ENCODE data around the gene NPHP1.
A peak's percentile ranks its signal among the peaks of the same experiment; 100 is the strongest.
"Not testable (repeated sequence)": the region's sequence is repeated elsewhere in the genome, so short reads cannot be mapped to it uniquely, and the experiment has no call there.

The NPHP1 gene

DNA sequence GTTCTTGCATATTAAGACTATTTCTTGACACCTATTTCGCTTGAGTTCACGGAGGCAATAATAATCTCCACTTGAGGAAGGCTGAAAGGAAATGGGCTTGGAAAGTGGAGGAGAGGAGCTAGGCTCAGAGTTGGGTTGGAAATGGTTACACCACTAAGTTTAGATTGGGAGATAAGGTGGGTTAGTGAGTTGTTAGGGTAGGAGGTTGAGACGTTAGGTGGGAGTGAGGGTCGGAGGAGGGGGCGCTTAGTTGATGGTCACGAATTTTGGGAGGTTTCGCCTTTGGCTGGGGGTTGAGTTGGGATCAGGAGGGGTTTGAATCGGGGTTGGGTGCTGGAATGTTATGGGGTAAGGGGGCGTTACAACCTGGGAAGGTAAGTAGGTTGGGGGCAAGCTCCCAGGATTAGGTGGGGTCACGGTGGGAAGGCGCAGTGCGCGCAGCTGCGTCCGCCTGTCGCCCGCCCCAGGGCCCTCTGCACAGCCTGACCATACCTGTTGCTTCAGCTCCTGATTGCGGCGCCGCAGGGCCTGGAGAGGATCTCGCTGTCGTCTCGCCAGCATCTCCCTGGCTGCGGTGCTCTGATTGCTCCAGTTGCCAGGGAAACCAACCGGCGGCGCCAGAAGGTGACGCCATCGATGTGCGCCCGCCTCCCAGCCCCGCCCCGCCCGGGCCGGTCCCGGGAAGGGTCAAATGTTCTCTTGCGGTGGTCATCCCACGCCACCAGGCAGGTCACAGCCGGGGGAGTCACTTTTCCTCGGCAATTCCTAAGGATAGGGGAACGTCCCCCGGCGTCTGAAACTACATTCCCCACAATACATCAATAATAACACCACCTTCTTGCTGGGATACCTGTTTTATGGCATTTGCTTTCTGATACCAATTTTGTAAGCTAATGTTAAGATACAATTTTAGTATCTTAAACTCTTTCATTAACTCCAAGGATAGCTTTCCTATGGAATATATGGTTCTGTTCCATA lies at the start of gene NPHP1:
TSS of gene NPHP1 (minus strand) at position 606 of the 978 bp plus-strand sequence. CDS start at position 561, 45 bp downstream.
- TF ChIP-seq, protein P1, sequence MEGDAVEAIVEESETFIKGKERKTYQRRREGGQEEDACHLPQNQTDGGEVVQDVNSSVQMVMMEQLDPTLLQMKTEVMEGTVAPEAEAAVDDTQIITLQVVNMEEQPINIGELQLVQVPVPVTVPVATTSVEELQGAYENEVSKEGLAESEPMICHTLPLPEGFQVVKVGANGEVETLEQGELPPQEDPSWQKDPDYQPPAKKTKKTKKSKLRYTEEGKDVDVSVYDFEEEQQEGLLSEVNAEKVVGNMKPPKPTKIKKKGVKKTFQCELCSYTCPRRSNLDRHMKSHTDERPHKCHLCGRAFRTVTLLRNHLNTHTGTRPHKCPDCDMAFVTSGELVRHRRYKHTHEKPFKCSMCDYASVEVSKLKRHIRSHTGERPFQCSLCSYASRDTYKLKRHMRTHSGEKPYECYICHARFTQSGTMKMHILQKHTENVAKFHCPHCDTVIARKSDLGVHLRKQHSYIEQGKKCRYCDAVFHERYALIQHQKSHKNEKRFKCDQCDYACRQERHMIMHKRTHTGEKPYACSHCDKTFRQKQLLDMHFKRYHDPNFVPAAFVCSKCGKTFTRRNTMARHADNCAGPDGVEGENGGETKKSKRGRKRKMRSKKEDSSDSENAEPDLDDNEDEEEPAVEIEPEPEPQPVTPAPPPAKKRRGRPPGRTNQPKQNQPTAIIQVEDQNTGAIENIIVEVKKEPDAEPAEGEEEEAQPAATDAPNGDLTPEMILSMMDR (conservative IDR thresholded peaks at IDR 0.05; ENCODE audit: low read depth, low read length), result no peak
- H3K4me3 ChIP-seq (ENCODE audit: low read length), result peak within 1 kb of the TSS; percentile 89
- DNase-seq (ENCODE audit: low read depth), result peak; percentile 30

DNA sequence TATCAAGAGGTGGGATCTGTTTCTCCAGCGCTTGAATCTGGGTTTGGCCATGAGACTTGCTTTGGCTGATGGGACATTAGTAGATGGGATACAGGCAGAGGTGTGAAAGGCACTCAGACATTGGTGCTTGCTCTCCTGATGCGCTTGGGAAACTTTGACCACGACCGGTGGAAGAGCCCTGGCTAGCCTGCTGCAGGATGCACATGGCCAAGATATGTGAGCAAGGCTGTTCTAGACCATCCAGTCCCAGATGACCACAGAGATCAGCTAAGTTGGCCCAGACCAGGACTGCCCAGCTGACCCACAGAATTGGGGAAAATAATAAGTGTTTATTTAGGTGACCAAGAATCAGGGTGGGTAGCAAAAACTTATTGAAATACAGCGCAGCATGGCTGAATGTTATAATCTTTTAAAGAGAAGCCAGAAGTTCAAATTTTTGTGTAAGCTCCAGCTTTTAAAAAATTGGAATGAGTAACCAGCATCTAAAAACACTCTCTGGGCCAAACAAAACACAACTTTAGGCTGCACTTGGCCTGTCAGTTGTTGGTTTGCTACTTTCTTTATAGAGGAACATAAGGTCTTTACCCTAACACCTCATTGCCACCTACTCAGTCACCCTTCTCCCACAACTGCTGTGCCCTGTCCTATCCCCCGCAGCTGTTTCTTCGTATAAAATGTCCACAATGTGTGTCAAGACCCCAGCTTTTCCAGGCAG lies 43.4 kb upstream of the NPHP1 start:
- not testable (repeated sequence) for H3K4me3 ChIP-seq (ENCODE audit: low read length); DNase-seq (ENCODE audit: low read depth)

DNA sequence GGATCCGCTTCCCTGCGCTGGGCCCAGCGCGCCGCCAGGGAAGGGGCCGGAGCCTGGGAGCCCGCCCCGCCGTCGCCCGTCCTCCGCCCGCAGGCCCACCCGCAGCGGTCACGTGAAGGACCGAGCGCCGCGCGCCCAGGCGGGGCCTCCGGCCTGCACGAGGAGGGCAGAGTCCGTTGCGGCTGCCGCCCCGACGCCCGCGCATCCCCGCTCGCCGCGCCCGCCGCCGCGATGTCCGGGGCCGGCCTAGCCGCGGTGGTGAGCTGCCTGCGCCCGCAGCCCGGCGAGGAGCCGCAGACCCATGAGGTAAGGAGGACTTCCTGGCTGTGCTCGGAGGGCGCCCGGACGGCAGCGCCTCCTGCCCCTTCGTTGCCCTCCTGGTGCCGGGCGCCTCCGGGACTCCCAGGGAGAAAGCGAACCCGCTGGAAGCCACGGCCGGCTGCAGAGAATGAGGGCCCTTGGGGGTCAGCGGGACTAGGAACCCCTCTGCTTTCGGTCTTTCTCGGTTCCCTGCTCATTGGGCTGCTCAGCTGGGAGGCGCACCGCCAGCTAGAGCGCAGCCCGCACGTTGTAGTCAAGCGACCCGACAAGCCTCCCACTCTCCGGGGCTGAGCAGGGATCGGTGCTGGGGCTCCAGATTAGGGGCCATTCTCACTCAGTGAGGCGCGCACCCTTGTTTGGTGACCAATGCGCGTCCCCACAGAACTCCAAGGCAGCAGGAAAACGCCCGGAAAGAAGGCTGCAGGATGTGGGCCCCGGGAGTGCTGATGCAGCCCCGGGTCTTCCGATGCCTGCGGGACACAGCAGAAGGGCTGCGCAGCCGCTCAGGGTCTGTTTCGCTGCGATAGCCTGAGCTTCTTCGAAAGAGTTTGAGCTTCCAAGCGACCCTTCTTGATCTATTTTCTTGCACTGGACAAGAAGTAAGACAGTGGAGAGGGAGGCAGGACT lies 40.9 kb upstream of the NPHP1 start:
- H3K4me3 ChIP-seq (ENCODE audit: low read length); DNase-seq (ENCODE audit: low read depth): not testable (repeated sequence)

DNA sequence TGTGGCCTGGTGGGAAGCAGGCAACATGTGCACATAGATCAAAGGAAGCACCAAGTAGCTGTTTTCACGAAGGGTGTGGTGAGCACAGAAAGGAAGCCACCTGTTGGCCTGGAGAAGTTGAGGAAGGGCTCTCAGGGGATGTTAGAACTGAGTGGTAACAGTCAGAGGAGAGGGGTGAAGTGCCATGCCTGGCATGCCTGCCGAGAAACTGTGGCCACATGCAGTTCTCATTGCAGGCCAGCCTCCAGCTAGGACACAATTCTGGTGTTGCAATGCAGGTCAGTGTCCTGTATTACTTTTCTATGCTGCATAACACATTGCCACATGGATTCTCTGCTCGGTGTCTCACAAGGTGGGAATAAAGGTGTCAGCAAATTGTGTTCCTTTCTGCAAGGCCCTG lies 38.5 kb upstream of the NPHP1 start:
- H3K4me3 ChIP-seq (ENCODE audit: low read length); DNase-seq (ENCODE audit: low read depth): not testable (repeated sequence)

DNA sequence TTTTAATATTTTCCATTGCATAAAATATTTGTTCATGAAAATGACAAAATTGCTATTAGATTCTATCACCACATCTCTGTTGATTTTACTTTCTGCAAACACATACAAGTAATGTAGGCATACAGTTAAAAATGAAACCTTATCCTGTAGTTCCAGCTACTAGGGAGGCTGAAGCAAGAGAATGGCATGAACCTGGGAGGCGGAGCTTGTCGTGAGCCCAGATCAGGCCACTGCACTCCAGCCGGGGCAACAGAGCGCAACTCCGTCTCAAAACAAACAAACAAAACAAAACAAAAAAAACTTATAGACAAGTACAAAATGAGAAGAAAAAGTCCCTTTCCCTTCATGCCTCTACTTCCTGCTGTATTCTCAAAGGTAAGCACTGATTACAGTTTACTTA lies 29.7 kb upstream of the NPHP1 start:
- H3K4me3 ChIP-seq (ENCODE audit: low read length); DNase-seq (ENCODE audit: low read depth): not testable (repeated sequence)

DNA sequence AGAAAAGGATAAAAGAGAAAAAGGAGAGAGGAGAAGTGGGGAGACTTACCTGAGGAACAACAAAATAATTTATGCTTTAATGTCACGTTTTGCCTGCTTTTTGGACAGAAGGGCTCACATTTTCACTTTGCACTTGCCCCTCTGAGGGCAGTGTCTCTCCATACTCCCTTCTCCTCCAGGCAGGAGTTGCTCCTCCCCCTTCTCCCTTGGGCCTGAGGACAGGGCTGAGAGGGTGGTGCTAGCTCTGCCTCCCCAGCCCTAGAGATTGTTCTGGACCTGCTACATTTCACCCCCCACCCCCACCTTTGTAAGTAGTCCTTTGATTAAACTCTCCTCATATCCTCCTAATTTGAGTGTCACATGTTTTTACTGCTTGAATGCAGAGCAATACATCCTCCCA lies 25.1 kb upstream of the NPHP1 start:
- DNase-seq (ENCODE audit: low read depth), result not testable (repeated sequence)

DNA sequence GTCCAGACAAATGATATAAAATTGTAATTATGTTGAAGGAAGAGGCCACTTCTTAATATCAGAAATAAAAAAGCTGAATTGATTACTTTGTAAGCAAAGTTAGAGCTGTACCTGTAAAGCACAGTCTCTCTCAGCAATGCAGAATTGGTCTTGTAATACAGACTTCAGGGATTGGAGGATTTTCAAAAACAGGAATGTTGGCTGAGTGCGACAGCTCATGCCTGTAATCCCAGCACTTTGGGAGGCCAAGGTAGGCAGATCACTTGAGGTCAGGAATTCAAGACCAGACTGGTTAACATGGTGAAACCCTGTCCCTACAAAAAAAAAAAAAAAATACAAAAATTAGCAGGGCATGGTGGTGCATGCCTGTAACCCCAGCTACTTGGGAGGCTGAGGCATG lies 17.8 kb upstream of the NPHP1 start:
- DNase-seq (ENCODE audit: low read depth); H3K4me3 ChIP-seq (ENCODE audit: low read length): not testable (repeated sequence)

More for the DNA sequence above, 25.1 kb upstream of the NPHP1 start:
- not testable (repeated sequence) for H3K4me3 ChIP-seq (ENCODE audit: low read length)

DNA sequence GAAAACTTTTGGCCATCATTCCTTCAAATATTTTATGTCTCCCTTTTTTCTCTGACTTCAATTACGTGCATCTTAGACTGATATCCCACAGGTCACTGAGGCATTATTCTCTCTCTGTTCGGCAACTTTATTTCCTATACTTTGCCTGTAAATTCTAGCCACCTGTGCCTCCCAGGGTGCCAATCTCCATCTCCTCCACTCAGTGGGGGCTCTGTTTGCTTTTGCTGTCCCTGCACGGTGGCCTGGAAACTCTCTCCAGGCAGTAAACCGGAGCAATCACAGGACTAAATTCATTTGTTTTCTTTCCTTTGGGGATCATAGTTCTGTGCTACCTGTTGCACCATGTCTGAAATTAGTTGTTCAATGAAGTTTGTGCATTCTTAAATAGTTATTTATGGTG lies 17.1 kb upstream of the NPHP1 start:
- no peak for DNase-seq (ENCODE audit: low read depth)
- TF ChIP-seq, protein P1 (conservative IDR thresholded peaks at IDR 0.05; ENCODE audit: low read depth, low read length), result no peak
- H3K4me3 ChIP-seq (ENCODE audit: low read length), result no peak overlapping the region

DNA sequence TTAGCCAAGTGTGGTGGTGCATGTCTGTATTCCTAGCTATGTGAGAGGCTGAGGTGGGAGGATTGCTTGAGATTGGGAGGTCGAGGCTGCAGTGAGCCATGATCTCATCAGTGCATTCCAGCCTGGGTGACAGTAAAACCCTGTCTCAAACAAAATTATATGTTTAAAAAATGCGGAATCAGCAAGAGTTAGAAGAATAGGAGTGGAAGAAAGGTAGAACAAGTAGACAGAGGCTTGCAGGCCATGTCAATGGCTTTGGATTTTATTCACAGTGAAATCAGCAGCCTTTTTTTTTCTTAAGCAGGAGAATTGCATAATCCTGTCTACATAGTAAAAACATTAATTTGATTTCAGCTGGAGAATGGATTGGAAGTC lies 15.4 kb upstream of the NPHP1 start:
- H3K4me3 ChIP-seq (ENCODE audit: low read length), result no peak overlapping the region
- TF ChIP-seq, protein P1 (conservative IDR thresholded peaks at IDR 0.05; ENCODE audit: low read depth, low read length), result no peak
- DNase-seq (ENCODE audit: low read depth), result no peak

All from retinal pigment epithelial cell (primary cell).